Breast epithelium (tissue), 4 donors: ENCODE data around the gene RCC1. TPM values are rescaled to one million over a fixed set of nuclear protein-coding genes. Genes with fewer than 3 reads are reported as not detected.

Experiments
- DNase-seq, 2 donors: peaks; one replicate each; pipeline ENCODE4 v3.0.0-alpha.2; 2019; ENCODE audit warnings: low spot score in 2 of 2
- H3K27ac ChIP-seq, 2 donors: fragments of 200-600 bp; sonication (generic) in 1 of 2; one replicate each; pipeline ENCODE4 v1.5.1; 2016 to 2019; ENCODE audit warnings: mild to moderate bottlenecking in 1 of 2
- H3K27me3 ChIP-seq, 2 donors: fragments of 200-600 bp; sonication (generic) in 1 of 2; one replicate each; pipeline versions ENCODE4 v1.5.1 to v1.6.0; 2017 to 2019; ENCODE audit warnings: control low read depth in 1 of 2, mild to moderate bottlenecking in 1 of 2
- H3K36me3 ChIP-seq: fragments of 200-600 bp; one replicate; pipeline ENCODE4 v1.5.1; 2019
- H3K4me1 ChIP-seq, 2 donors: fragments of 200-600 bp; sonication (generic); one replicate each; pipeline ENCODE4 v1.5.1; 2016 to 2019; ENCODE audit warnings: control low read depth in 1 of 2
- H3K4me3 ChIP-seq, 3 donors: fragments of 200-600 bp; sonication (generic); 1 replicate in 2 of 3; 2 replicates in 1 of 3; pipeline ENCODE4 v1.5.1; 2016 to 2019; ENCODE audit warnings: mild to moderate bottlenecking in 3 of 3, moderate library complexity in 2 of 3
- H3K9me3 ChIP-seq, 2 donors: fragments of 200-600 bp; sonication (generic) in 1 of 2; one replicate each; pipeline ENCODE4 v1.5.1; 2016 to 2019; ENCODE audit warnings: control low read depth in 1 of 2
- CTCF ChIP-seq, 3 donors: fragments of 450-650 bp; IDR thresholded peaks; one replicate each; pipeline ENCODE4 v1.5.1; 2016 to 2017; ENCODE audit warnings: antibody characterized with exemption in 3 of 3, mild to moderate bottlenecking in 3 of 3, moderate library complexity in 3 of 3
- POLR2A ChIP-seq: fragments of 450-650 bp; IDR thresholded peaks from one replicate; pipeline ENCODE4 v1.6.1; 2016; ENCODE audit warnings: antibody characterized with exemption, mild to moderate bottlenecking, moderate library complexity
- POLR2AphosphoS5 ChIP-seq, 3 donors: sonication (generic); formaldehyde crosslinking; IDR thresholded peaks; one replicate each; pipeline ENCODE4 v1.6.1; 2017; ENCODE audit warnings: antibody characterized with exemption in 3 of 3
- intact Hi-C: fragments of 100-400 bp; cut with DNase I; formaldehyde crosslinking; loops from one replicate; pipeline ENCODE4 v1.15.1; 2023; ENCODE audit warnings: low total_unique reads
- total RNA-seq, 3 donors: library from RNA; depleted of rRNA; stranded (reverse); fragments of >200 nt; gene quantifications; one replicate each; pipeline ENCODE4 v1.1.0, GENCODE V29; 2016

Gene RCC1
- total RNA-seq, 3 donors from 2014 or later, result 15.7 to 44.9 (median 40.1) TPM

GRCh38 chr1:28526886-28527285, 21.0 kb downstream of the RCC1 start:
- Histone ChIP-seq H3K9me3 (no peaks in the 10 kb centered on the region), H3K4me1 (no peaks in the 10 kb centered on the region), H3K27ac (peak overlapping the region; percentile 75 to 79), H3K27me3 (no peaks in the 10 kb centered on the region), H3K36me3 (no peaks in the 10 kb centered on the region), H3K4me3 (no peak overlapping the region)
- DNase-seq, result peak; percentile 79 to 87
- intact Hi-C loops, result no loop called here
- TF ChIP-seq POLR2A (no peak), POLR2AphosphoS5 (IDR thresholded peaks at IDR 0.05) (peak in 2 of 3 donors; percentile 68 to 85), CTCF (IDR thresholded peaks at IDR 0.05) (no peak)

GRCh38 chr1:28530456-28530855, 24.6 kb downstream of the RCC1 start:
- H3K36me3 ChIP-seq, result no peaks in the 10 kb centered on the region
- no peak overlapping the region for H3K4me3 ChIP-seq
- intact Hi-C loops, result no loop called here
- no peak overlapping the region for H3K27ac ChIP-seq
- DNase-seq, result no peak
- H3K27me3 ChIP-seq, result no peaks in the 10 kb centered on the region
- no peak for TF ChIP-seq POLR2AphosphoS5 (IDR thresholded peaks at IDR 0.05)
- TF ChIP-seq POLR2A, result no peak
- TF ChIP-seq CTCF (IDR thresholded peaks at IDR 0.05), result no peak
- H3K4me1 ChIP-seq, result no peaks in the 10 kb centered on the region
- no peaks in the 10 kb centered on the region for H3K9me3 ChIP-seq

GRCh38 chr1:28534671-28535070, 28.8 kb downstream of the RCC1 start:
- no peak for DNase-seq

GRCh38 chr1:28535180-28535579, 29.3 kb downstream of the RCC1 start:
- DNase-seq, result no peak
- H3K36me3 ChIP-seq, result no peaks in the 10 kb centered on the region
- no peak overlapping the region for H3K27ac ChIP-seq
- no peaks in the 10 kb centered on the region for H3K9me3 ChIP-seq
- intact Hi-C loops, result no loop called here
- TF ChIP-seq CTCF (IDR thresholded peaks at IDR 0.05) (no peak), POLR2AphosphoS5 (IDR thresholded peaks at IDR 0.05) (no peak), POLR2A (no peak)
- no peaks in the 10 kb centered on the region for H3K27me3 ChIP-seq
- H3K4me1 ChIP-seq, result no peaks in the 10 kb centered on the region
- H3K4me3 ChIP-seq, result no peak overlapping the region

More at GRCh38 chr1:28534671-28535070, 28.8 kb downstream of the RCC1 start:
- Histone ChIP-seq H3K27me3 (no peaks in the 10 kb centered on the region), H3K36me3 (no peaks in the 10 kb centered on the region), H3K4me3 (no peak overlapping the region), H3K9me3 (no peaks in the 10 kb centered on the region), H3K4me1 (no peaks in the 10 kb centered on the region), H3K27ac (no peak overlapping the region)
- no peak for TF ChIP-seq CTCF (IDR thresholded peaks at IDR 0.05)
- no peak for TF ChIP-seq POLR2A
- TF ChIP-seq POLR2AphosphoS5 (IDR thresholded peaks at IDR 0.05), result no peak
- intact Hi-C loops, result no loop called here

GRCh38 chr1:28537457-28538199, 31.8 kb downstream of the RCC1 start:
- Histone ChIP-seq H3K4me3 (no peak overlapping the region), H3K27me3 (no peaks in the 10 kb centered on the region), H3K27ac (peak overlapping the region in 1 of 2 donors; percentile 3), H3K4me1 (no peaks in the 10 kb centered on the region), H3K9me3 (no peaks in the 10 kb centered on the region), H3K36me3 (no peaks in the 10 kb centered on the region)
- no peak for DNase-seq
- intact Hi-C loops, result no loop called here
- TF ChIP-seq POLR2AphosphoS5 (IDR thresholded peaks at IDR 0.05) (no peak), CTCF (IDR thresholded peaks at IDR 0.05) (no peak), POLR2A (no peak)
